ENCODE results near the gene SHC3.
"Not testable (repeated sequence)": the region's sequence is repeated elsewhere in the genome, so short reads cannot be mapped to it uniquely, and the experiment has no call there.

The SHC3 gene

DNA sequence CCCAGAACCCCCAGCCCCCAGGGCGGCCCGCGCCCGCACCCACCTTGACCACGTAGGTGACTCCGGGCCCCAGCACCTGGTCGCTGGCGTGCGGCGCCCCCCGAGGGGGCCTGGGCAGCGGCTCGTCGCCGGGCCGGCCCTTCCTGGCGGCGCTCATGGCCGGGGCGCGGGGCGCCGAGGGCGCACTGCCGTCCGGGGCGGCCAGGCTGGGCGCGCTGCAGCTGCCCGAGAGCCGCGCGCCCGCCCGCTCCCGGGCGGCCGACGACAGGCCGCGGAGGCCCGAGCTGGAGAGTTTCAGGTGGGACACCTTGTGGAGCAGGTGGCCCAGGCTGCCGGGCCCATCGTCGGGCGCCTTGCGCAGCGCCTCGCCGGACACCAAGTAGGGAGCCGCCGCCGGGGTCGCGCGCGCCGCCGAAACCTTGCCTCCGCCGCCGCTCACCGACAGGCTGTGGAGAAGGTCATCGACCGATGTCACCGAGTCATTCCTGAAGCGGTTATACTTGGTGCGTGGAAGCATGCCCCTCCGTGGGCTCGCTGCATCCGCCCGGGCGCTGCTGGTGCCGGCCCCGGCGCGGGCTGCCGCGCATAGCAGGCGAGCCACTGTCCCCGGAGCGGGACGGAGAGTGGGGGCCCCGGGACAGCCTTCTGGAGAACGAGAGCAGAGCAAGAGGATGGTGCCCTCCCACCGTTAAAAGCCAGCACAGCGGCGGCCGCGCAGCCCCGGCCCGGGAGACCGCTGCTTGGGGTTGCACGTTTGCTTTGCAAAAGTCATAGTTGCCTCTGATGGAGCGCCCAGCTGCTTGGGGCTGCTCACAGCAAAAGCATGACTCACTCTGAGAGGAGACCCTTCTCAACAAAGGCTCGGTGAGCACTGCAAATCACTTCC, at the start of gene SHC3:
TSS of gene SHC3 (minus strand) at position 875 of the 886 bp plus-strand sequence. CDS start at position 517, 358 bp downstream.
- DNase-seq = no peak

DNA sequence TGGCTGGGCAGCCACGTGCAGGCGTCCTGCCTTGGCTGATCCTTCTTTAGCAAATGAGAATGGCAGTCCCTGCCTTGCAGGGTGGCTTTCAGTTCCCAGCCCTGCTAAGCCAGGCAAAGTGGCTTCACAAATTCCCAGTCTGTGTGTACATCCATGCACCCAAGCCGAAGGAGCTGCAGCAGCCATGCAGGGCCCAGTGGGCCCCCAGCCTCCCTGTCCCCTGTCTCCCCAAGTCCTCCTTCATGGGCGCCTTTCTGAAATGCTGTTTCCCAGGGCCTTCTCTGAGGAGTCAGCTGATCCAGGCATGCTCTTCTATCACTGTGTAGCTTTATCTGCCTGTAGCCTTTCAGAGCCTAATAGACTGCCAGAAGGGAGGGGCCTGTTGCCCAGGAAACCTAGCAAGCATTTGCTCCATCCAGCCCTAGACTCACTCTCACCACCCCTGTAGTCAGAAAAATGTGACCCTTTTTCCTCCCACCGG, 47.4 kb upstream of the SHC3 start:
- no peak for DNase-seq

GRCh38 chr9:89225587-89225986, 47.0 kb upstream of the SHC3 start:
- DNase-seq = no peak

DNA sequence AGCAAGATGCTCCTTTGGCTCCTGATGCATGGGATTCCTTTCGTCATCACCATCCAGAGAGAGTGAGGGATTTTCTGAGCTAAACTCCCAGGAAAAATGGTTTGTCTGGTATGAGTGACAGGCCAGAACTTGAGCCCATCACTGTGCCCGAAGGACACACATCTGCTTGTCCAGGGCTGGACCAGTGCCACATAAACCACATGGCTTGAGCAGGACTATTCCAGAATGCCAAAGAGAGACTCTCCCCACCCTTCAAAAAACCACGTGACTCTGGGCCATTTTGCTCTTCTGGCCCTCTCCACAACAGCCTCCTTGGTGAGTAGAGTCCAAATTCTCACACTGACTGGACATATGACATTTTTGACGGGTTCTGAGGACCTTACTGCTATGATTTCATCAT, 46.4 kb upstream of the SHC3 start:
- no peak for DNase-seq

DNA sequence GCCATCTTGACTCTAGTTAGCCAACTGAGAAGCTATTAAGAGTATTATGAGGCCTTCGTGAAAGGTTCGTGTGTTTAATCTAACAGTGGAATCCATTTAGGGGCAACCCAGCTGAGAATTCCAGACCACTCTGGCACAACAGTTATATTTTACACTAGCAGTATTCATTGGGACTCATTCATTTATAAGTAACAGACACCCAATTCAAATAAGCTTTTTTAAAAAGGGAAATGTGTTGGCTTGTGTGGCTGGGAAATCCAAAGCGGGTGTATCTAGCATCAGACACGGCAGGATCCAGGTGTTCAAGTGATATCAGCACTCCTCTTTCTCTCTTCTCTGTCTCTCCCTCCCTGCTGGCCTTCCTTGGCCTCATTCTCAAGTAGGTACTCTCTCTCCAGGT, 46.0 kb upstream of the SHC3 start:
- no peak for DNase-seq

DNA sequence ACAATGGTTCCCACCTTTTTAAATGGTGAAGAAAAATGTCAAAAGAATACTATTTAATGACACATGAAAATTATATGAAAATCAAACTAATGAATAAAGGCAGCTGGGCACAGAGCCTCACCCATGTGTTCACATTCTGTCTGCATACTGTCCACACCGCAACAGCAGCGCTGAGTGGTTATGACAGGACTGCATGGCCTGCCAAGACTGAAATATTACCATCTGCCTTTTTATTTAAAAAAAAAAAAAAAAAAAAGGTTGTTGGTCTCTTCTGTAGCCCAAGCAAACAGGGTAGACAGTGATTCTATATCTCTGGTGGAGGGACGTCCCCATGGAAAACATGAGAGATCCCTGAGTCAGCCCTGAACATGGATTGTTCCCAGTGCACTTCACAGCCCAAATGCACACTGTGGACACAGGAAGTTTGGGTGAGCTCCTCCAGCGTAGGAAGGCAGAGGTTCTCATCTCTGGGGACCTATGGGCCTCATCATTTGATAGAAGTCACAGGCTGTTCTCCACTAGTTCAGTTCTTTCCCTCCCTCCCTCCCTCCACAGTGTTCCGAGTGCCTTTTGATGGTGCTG, 44.9 kb upstream of the SHC3 start:
- DNase-seq = no peak

- no peak for DNase-seq
Measured at GRCh38 chr9:89219637-89220036, 41.0 kb upstream of the SHC3 start.

GRCh38 chr9:89218040-89218928, 39.7 kb upstream of the SHC3 start:
- no peak for DNase-seq

- DNase-seq = no peak
Measured at GRCh38 chr9:89215342-89215741, 36.7 kb upstream of the SHC3 start.

DNA sequence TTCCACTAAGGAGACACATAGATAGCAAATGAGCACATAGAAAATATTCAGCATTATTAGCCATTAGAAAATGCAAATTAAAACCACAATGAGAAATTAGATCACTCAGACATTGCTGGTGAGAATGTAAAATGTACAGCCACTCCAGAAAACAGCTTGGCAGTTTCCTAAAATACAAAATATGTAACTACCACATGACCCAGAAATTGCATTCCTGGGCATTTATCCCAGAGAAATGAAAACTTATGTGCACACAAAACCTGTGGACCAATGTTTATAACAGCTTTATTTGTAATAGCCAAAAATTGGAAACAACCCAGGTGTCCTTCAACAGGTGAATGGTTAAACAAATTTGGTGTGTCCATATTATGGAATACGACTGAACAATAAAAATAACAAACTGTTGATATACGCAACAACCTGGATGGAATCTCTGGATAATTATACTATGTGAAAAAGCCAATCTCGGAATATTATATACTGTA, 34.8 kb upstream of the SHC3 start:
- no peak for DNase-seq

- DNase-seq = no peak
Measured at GRCh38 chr9:89212171-89212570, 33.6 kb upstream of the SHC3 start.

GRCh38 chr9:89209311-89209710, 30.7 kb upstream of the SHC3 start:
- DNase-seq = not testable (repeated sequence)

GRCh38 chr9:89207026-89207425, 28.4 kb upstream of the SHC3 start:
- no peak for DNase-seq

DNA sequence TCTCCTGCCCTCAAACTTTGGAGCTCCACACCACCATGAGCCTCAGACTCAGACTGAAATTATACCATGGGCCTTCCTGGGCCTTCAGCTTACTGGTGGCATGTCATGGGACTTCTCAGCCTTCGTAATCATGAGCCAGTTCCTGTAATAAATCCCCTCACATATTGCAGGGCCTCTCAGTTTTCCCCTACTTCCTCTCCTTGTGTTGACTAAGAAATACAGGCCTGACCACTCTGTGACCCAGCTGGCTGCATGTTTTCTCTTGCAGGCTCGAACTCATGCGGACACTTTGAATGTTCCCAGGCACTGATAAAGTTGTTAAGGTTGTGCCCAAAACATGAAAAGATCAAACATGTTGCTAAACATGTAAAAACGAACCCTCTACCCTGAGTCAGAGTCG, 26.2 kb upstream of the SHC3 start:
- no peak for DNase-seq

DNA sequence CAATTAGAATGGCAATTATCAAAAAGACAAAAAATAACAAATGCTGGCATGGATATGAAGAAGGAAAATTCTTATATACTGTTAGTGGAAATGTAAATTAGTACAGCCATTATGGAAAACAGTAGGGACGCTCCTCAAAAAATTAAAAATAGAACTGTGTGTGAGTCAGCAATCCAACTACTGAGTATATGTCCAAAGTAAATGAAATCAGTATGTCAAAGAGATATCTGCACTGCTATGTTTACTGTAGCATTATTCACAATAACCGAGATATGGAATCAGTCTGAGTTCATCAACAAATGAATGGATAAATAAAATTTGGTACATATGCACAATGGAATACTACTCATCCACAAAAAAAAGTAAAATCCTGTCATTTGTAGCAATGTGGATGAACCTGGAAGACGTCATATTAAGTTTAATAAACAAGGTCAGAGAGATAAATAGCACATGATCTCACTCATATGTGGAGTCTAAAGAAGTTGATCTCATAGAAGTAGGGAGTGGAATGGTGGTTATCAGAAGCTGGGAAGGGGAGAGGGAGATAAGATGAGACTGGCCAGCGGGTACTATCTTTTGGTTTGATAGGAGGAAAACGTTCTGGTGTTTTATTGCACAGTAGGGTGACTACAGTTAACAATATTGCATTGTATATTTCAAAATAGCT, 16.6 kb upstream of the SHC3 start:
- DNase-seq = no peak

DNA sequence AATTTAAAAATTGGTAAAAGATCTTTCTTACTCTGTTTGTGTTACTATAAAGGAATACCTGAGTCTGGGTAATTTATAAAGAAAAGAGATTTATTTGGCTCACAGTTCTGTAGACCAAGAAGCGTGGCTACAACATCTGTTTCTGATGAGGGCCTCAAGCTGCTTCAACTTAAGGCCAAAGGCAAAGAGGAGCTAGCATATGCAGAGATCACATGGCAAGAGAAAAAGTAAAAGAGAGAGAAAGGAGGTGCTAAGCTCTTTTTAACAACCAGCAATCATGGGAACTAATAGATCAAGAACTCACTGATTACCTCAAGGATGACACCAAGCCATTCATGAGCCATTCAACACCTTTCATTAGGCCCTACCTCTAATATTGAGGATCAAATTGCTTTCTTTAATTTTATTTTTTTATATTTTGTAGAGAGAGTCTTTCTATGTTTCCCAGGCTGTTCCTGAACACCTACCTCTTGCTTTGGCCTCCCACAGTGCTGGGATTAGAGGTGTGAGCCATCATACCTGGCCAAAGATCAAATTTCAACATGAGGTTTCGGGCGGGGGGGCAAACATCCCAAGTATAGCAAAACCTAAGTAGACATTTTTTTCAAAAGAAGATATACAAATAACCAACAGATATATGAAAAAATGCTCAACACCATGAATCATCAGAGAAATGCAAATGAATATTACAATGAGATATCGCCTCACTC, 16.0 kb upstream of the SHC3 start:
- no peak for DNase-seq

GRCh38 chr9:89191004-89191403, 12.4 kb upstream of the SHC3 start:
- DNase-seq = no peak

DNA sequence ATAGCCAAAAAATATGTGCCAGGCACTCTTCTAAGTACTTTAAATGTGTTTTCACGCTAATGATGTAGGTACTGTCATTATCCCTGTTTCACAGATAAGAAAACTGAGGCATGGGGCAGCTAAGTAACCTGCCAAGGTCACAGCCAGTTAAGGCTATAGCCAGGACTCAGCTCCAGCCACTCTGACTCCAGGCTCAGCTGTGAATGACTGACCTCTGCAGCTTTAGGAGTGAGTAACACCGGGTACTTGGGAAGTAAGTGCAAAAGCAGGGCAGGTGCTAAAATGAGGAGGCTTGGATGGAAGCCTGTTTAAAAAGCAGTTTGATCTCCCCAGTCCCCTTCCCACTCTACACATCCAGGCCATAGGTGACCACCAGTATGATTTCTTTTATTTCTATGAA, 10.6 kb upstream of the SHC3 start:
- no peak for DNase-seq

DNA sequence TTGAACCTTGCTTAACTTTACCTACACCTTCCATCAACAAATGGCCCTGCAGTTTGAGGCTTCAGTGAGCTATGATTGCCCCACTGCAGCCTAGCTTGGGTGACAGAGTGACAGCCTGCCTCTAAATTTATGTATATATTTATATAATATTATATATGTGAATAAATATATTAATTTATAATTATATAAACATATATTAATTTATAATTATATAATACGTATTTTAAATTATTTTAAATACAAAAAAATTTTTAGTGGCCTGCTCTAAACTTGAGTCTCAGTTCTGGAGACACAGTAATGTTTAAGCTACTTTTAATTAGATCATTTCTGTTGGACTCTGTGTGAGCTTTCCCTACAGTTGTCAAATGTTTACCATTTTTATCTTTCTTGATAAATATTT, 9.3 kb upstream of the SHC3 start:
- no peak for DNase-seq

- no peak for DNase-seq
Measured at GRCh38 chr9:89187541-89187940, 8.9 kb upstream of the SHC3 start.

- DNase-seq = no peak
Measured at GRCh38 chr9:89186960-89187359, 8.3 kb upstream of the SHC3 start.

DNA sequence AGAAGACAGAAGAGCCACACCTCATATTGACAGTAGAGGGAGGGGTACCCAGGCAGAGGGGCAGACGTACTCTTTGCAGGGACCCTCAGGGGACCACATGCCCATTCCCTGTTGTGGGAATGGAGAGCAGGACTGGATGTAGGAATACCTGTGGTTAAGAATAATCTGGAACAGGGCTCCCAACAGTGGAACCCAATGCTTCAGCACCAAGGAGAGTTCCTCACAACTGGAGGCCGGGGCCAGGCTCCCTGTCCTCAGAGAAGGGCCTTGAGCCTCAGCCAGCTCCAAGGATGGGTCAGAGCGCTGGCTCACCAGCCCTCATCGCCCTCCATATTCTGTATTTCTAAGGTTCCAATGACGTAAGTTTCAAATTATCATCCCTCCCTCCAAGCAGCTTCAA, 7.4 kb upstream of the SHC3 start:
- DNase-seq = no peak

Measured in NCI-H2029 treated with DMSO at 0.1 percent for 48 hours (cell line).